GM12864 (cell line): ENCODE measurements around the gene RIF1.

Source experiments
- DNase-seq: peaks from one replicate; pipeline ENCODE4 v3.0.0-alpha.2; 2011; ENCODE audit warnings: low read depth
- H3K4me3 ChIP-seq: 2 replicates; pipeline ENCODE4 v1.5.1; 2011; ENCODE audit warnings: mild to moderate bottlenecking, low read depth, low read length, control low read depth
- CTCF ChIP-seq: IDR thresholded peaks from 2 replicates; pipeline ENCODE4 v1.5.1; 2011; ENCODE audit warnings: low read depth, mild to moderate bottlenecking, moderate library complexity, low read length, control low read depth, inconsistent platforms; ENCODE audit errors: missing control alignments

Gene RIF1

GRCh38 chr2:151379169-151379568, 30.5 kb upstream of the RIF1 start:
- DNase-seq, result no peak
- H3K4me3 ChIP-seq, result no peak overlapping the region
- TF ChIP-seq CTCF, result no peak

GRCh38 chr2:151380580-151381235, 29.0 kb upstream of the RIF1 start:
- no peak for TF ChIP-seq CTCF
- H3K4me3 ChIP-seq, result no peak overlapping the region
- DNase-seq, result no peak

GRCh38 chr2:151381266-151381665, 28.4 kb upstream of the RIF1 start:
- DNase-seq, result no peak
- TF ChIP-seq CTCF, result no peak
- H3K4me3 ChIP-seq, result no peak overlapping the region

GRCh38 chr2:151388011-151388410, 21.7 kb upstream of the RIF1 start:
- no peak for TF ChIP-seq CTCF
- H3K4me3 ChIP-seq, result no peak overlapping the region
- no peak for DNase-seq

GRCh38 chr2:151391436-151391835, 18.3 kb upstream of the RIF1 start:
- H3K4me3 ChIP-seq, result no peak overlapping the region
- no peak for DNase-seq
- TF ChIP-seq CTCF, result no peak

- TF ChIP-seq CTCF, result no peak
- no peak overlapping the region for H3K4me3 ChIP-seq
- no peak for DNase-seq
These were observed 15.2 kb upstream of the RIF1 start for GRCh38 chr2:151394509-151394908.
